Mucosa of rectum (tissue), 2 donors: Measurements from ENCODE around the gene CFAP77.

Experiments
- H3K27ac ChIP-seq, 2 donors: one replicate each; pipeline ENCODE4 v1.7.0; 2013; ENCODE audit warnings: inconsistent platforms in 2 of 2, low read depth in 2 of 2, low read length in 2 of 2
- H3K27me3 ChIP-seq, 2 donors: one replicate each; pipeline ENCODE4 v1.7.0; 2013; ENCODE audit warnings: low read length in 2 of 2; ENCODE audit not compliant: control insufficient read depth in 2 of 2, insufficient read depth in 2 of 2
- H3K36me3 ChIP-seq, 2 donors: one replicate each; pipeline ENCODE4 v1.7.0; 2013; ENCODE audit warnings: low read length in 2 of 2; ENCODE audit not compliant: control insufficient read depth in 2 of 2, insufficient read depth in 2 of 2
- H3K4me1 ChIP-seq, 2 donors: one replicate each; pipeline ENCODE4 v1.7.0; 2013; ENCODE audit warnings: low read length in 2 of 2, mild to moderate bottlenecking in 1 of 2; ENCODE audit not compliant: control insufficient read depth in 2 of 2, insufficient read depth in 2 of 2
- H3K4me3 ChIP-seq, 2 donors: one replicate each; pipeline ENCODE4 v1.7.0; 2013; ENCODE audit warnings: low read length in 2 of 2
- H3K9ac ChIP-seq, 2 donors: one replicate each; pipeline ENCODE4 v1.7.0; 2013; ENCODE audit warnings: low read length in 2 of 2, low read depth in 1 of 2, mild to moderate bottlenecking in 1 of 2
- H3K9me3 ChIP-seq, 2 donors: one replicate each; pipeline ENCODE4 v1.7.0; 2013; ENCODE audit warnings: low read length in 2 of 2; ENCODE audit not compliant: control insufficient read depth in 2 of 2
- donor health status: healthy.
- donor health status: Normal muscosa, but diverticular disease.

Gene CFAP77

DNA sequence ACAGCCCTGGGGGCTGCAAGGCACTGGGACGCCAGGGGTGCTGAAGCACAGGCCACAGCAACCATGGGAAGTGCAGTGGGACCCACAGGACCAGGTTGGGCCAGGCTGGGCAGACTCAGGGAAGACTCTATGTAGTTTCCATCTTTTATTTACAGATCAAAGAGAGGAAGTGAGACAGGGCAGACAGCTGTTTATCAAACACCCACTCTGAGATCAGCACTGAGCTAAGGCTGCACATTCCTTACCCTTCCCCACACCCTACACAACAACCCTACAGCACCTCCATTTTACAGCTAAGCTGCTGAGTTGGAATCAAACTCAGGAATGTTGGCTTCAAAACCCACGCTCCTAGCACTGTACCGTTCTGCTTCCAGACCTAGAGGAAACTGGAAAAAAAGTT is 192.2 kb downstream of the CFAP77 start:
- no peak overlapping the region for H3K9ac ChIP-seq
- H3K27me3 ChIP-seq: no peaks in the 10 kb centered on the region
- no peak overlapping the region for H3K27ac ChIP-seq
- no peak overlapping the region for H3K4me3 ChIP-seq
- H3K4me1 ChIP-seq: no peaks in the 10 kb centered on the region
- H3K36me3 ChIP-seq: peaks cover 19 to 37% of the 10 kb centered on the region in 2 donors
- no peaks in the 10 kb centered on the region for H3K9me3 ChIP-seq

DNA sequence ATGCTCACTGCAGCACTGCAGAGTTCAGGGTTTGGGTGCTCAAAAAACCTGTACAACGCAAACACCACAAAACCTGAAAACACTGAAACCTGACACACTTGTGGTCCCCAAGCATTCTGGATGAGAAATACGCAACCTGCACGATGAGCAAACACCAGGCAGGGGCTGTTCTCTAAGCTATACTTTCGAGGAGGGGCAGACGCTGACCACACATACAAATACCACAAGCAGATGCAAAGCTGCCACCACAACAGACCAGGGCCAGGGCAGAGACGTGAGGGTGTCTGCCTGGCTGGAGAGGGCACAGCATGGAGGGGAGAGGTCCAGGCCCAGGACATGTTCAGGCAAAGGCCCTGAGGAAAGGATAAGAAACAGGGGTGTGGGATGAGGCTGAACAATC is 195.4 kb downstream of the CFAP77 start:
- Histone ChIP-seq H3K27ac (no peak overlapping the region), H3K9ac (no peak overlapping the region), H3K36me3 (peaks cover 34 to 56% of the 10 kb centered on the region in 2 donors), H3K4me3 (no peak overlapping the region), H3K9me3 (no peaks in the 10 kb centered on the region), H3K27me3 (no peaks in the 10 kb centered on the region), H3K4me1 (no peaks in the 10 kb centered on the region)

- no peaks in the 10 kb centered on the region for H3K4me1 ChIP-seq
- no peak overlapping the region for H3K9ac ChIP-seq
- no peak overlapping the region for H3K27ac ChIP-seq
- no peak overlapping the region for H3K4me3 ChIP-seq
- no peaks in the 10 kb centered on the region for H3K9me3 ChIP-seq
- peaks cover 35 to 55% of the 10 kb centered on the region in 2 donors for H3K36me3 ChIP-seq
- H3K27me3 ChIP-seq: no peaks in the 10 kb centered on the region
Observed at GRCh38 chr9:132606066-132606465, 196.1 kb downstream of the CFAP77 start.

DNA sequence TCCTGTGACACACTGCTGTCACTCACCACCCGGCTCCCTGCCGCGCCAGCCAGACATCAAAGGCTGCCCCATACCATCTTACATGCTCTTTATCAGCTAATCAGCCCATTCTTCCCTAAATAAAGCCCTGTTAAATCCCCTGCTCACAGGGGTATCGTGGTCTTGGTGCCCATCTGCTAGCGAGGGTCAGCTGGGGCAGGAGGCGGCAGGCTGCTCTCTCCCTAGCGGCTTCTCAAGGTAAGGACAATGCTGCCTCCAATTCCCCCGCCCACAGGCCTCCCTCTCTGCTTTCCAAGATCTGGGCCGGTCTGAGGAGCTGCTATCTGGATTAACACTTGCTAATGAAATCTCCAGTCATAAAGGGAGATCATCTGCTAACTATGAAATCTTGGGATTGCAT is 199.2 kb downstream of the CFAP77 start:
- no peaks in the 10 kb centered on the region for H3K27me3 ChIP-seq
- no peaks in the 10 kb centered on the region for H3K9me3 ChIP-seq
- no peak overlapping the region for H3K27ac ChIP-seq
- no peaks in the 10 kb centered on the region for H3K4me1 ChIP-seq
- no peak overlapping the region for H3K9ac ChIP-seq
- peaks cover 42 to 62% of the 10 kb centered on the region in 2 donors for H3K36me3 ChIP-seq
- no peak overlapping the region for H3K4me3 ChIP-seq

GRCh38 chr9:132609829-132610228 is 199.8 kb downstream of the CFAP77 start:
- no peak overlapping the region for H3K27ac ChIP-seq
- H3K4me1 ChIP-seq: no peaks in the 10 kb centered on the region
- no peak overlapping the region for H3K4me3 ChIP-seq
- no peaks in the 10 kb centered on the region for H3K9me3 ChIP-seq
- peaks cover 46 to 63% of the 10 kb centered on the region in 2 donors for H3K36me3 ChIP-seq
- no peak overlapping the region for H3K9ac ChIP-seq
- no peaks in the 10 kb centered on the region for H3K27me3 ChIP-seq

- H3K9me3 ChIP-seq: no peaks in the 10 kb centered on the region
- H3K27ac ChIP-seq: no peak overlapping the region
- no peak overlapping the region for H3K9ac ChIP-seq
- no peaks in the 10 kb centered on the region for H3K27me3 ChIP-seq
- H3K4me1 ChIP-seq: no peaks in the 10 kb centered on the region
- H3K36me3 ChIP-seq: peaks cover 47 to 64% of the 10 kb centered on the region in 2 donors
- no peak overlapping the region for H3K4me3 ChIP-seq
Observed at GRCh38 chr9:132610661-132611060, 200.7 kb downstream of the CFAP77 start.

DNA sequence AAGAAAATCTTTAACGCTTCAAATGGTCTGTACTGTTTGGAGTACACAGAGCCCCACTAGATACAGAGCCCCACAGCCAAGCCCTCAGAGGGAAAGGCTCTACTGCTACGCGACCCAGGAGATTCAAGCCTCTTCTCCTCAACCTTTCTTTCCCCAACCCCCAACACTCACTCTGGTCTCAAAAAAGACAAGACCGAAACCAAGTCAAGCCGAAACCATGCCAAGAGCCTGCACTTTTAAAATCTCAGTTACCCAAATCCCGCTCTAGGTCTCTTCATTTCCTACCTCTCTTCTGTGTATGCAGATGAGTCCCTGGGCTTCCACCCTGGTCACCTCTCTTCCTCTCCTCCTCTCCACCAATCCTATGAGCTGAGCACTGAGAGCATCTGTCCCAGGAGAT is 204.3 kb downstream of the CFAP77 start:
- peaks cover 46 to 62% of the 10 kb centered on the region in 2 donors for H3K36me3 ChIP-seq
- no peaks in the 10 kb centered on the region for H3K4me1 ChIP-seq
- no peaks in the 10 kb centered on the region for H3K9me3 ChIP-seq
- no peak overlapping the region for H3K4me3 ChIP-seq
- no peaks in the 10 kb centered on the region for H3K27me3 ChIP-seq
- no peak overlapping the region for H3K27ac ChIP-seq
- H3K9ac ChIP-seq: no peak overlapping the region

DNA sequence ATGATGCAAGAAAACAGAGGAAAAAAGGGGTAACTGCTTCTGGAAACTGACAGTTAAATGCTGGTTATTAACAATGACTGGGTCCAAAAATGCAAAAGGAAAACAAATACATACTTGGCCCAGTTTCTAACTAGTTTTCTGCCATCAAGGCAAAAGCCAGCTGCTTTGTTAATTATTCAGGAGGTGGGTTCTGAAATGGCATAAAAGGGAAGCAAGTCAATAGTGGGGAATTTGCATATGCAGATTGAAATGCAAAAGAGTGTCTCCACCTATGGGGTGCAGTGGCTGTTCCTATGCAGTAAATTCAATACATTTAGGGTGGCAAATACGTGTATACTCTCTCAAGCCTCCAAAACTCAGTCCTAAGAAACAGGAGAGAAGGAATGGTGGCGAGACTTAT is 205.8 kb downstream of the CFAP77 start:
- H3K27ac ChIP-seq: no peak overlapping the region
- no peaks in the 10 kb centered on the region for H3K9me3 ChIP-seq
- no peak overlapping the region for H3K9ac ChIP-seq
- no peak overlapping the region for H3K4me3 ChIP-seq
- H3K27me3 ChIP-seq: no peaks in the 10 kb centered on the region
- peaks cover 41 to 57% of the 10 kb centered on the region in 2 donors for H3K36me3 ChIP-seq
- H3K4me1 ChIP-seq: no peaks in the 10 kb centered on the region

- Histone ChIP-seq H3K27ac (no peak overlapping the region), H3K4me1 (no peaks in the 10 kb centered on the region), H3K9ac (no peak overlapping the region), H3K4me3 (no peak overlapping the region), H3K36me3 (peaks cover 36 to 50% of the 10 kb centered on the region in 2 donors), H3K27me3 (no peaks in the 10 kb centered on the region), H3K9me3 (no peaks in the 10 kb centered on the region)
Observed at GRCh38 chr9:132616725-132617124, 206.7 kb downstream of the CFAP77 start.

GRCh38 chr9:132622159-132622558 is 212.1 kb downstream of the CFAP77 start:
- Histone ChIP-seq H3K4me1 (peaks cover 0 to 7% of the 10 kb centered on the region in 2 donors), H3K36me3 (peaks cover 25 to 26% of the 10 kb centered on the region in 2 donors), H3K9me3 (no peaks in the 10 kb centered on the region), H3K4me3 (no peak overlapping the region), H3K27ac (no peak overlapping the region), H3K27me3 (no peaks in the 10 kb centered on the region), H3K9ac (no peak overlapping the region)
